Activated gamma-delta T cell treated with anti-CD3 and anti-CD28 coated beads, Interleukin-2, amount 50 U/mL, for 16 hours (primary cell): ENCODE data around the gene IGFALS.

ENCODE experiments used
- DNase-seq: peaks from one replicate; pipeline ENCODE4 v3.0.0-alpha.2; 2020; ENCODE audit warnings: low read depth

IGFALS gene

DNA sequence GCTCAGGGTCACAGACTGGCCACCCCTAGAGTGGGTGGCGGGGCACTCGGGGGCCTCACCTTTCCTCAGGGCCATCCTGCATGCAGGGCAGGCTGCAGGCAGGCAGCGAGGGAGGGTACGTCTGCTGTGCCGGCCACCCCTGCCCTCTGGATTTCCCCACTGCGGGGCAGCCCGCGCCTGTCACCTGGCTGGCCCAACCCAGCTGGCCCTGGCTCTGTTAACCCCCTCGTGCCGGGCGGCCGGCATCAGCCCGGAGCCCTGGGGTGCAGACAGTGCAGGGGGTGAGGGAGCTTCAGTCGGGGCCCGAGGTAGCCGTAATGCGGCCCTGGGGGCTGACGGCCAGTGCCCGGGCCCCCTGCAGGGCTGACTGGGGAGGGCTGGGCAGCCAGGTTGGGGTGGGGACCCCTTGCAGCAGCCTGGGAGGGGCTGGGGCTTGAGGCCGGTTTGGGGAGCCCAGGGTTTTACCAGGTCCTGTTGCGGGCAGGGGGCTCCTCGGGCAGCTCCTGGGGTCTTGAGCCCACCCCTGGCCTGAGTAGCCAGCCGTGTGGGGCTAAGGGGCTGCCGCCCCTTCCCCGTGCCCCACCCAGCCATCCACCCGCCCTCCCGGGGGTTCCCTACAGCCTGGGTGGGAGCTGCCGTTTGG lies at the start of gene IGFALS:
Gene IGFALS (minus strand): TSS at position 128 of the 643 bp plus-strand sequence. CDS start 53 bp downstream, at position 75.
- no peak for DNase-seq

DNA sequence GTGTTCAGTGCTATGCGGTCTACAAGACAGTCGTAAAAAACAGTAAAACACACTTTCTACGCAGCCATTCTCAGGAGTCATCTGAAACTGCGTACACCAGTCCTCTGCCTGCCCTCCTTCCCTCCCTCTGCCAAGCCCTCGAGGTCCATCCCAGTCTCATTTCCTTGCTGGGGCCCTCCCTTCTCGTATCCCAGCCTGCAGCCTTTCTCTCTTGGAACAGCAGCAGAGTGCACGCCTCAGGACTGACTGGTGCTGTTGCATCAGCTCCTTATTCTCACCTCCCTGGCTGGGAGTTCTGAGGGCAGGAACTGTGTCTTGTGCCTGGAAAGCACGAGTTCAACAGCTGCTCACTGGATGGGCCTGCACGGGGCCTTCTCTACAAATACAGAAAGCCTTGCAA lies 46.0 kb upstream of the IGFALS start:
- no peak for DNase-seq

DNA sequence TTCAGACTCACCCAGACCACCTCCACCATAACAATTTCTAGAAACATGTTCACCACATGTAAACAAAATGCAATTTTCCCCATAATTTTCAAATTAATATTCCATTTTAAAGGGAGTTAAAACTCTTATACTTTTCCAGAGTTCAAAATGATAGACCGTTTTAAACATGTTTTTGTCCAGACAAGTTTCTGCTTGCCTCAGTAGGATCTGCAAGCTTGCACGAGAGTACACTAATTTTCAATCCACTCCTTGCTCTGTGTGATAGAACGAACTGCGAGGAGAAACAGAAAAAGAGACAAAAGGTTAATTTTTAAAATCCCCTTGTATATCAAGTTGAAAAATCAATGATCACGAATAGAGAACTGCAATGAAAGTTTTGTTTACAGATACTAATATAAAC lies 40.6 kb upstream of the IGFALS start:
- no peak for DNase-seq

DNA sequence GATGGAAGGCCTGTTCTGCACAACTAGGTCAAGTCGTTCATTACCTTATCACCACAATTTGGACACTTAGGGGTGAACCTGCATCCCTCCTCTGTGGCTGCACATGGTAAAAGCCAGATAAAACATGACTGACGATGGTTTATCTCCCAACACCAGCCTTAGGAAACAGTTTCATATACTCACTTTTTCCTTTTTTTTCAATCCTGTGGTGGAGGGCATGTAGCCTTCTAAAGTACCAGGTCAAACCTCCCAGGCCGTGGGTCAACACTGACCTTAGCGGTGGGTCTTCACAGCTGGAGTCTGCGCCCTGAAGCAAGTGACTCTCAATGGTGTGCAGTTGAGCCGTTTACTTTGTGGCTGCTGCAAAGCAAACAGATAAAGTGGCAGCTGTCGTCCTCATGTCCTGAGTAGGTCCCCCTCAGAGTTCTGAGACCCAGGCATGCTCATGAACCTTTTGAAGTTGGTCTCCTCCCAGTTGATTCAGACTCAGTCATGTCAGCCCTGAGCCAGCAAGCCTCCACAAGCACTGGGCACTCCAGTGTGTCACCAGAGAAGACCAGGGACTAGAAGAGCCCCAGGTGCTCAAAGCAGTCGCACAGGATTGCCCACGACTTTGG lies 39.4 kb upstream of the IGFALS start:
- DNase-seq = no peak

DNA sequence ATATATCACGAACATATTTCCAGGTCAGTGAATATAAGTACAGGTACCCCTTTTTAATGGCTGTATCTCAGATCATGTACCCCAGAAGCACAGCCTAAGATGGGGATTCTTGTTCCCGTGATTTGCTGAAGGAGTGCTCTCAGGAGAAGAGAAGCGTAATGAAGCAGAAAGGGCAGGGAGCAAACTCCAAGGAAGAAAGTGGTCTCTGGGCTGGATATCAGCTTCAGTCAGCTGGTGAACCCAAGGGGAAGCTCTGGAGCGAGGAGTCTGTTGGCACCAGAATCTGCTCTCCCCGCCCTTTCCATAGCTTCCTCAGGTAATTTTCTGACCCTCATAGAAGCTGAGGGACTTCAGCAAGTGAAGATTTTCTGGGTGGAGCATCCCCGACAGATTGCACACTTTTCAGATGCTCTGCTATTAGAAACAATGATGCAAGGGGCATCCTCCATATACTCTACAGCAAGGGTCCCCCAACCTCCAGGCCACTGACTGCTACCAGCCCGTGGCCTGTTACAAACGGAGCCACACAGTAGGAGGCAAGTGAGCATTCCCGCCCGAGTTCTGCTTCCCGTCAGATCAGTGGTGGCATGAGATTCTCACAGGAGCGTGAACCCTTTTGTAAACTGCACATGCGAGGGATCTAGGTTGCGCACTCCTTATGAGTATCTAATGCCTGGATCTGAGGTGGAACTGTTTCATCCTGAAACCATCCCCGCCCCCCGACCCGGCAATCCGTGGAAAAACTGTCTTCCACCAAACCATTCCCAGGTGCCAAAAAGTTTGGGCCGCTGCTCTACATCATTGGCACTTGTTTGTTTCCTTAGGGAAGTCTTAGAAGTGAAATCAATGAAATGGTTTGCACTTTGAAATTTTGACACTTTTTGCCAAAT lies 37.9 kb upstream of the IGFALS start:
- no peak for DNase-seq

DNA sequence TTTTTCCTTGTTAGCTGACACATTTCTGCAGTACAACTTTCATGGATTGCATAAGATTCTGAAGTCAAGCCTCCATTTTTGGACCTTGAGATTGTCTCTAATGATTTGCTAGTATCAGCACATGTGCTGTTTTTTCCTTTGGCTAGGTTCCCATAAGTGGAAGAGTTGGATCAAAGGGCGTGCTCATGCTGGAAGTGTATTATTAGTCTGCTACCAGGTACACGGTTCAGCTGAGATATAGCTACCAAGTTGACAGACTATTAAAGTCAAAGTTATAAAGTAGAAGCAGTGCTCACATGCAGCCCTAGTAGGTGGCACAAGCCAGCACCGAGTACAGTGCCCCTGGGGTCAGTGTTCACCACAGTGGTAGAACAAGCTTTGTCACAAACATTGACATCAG lies 36.7 kb upstream of the IGFALS start:
- DNase-seq = no peak

DNA sequence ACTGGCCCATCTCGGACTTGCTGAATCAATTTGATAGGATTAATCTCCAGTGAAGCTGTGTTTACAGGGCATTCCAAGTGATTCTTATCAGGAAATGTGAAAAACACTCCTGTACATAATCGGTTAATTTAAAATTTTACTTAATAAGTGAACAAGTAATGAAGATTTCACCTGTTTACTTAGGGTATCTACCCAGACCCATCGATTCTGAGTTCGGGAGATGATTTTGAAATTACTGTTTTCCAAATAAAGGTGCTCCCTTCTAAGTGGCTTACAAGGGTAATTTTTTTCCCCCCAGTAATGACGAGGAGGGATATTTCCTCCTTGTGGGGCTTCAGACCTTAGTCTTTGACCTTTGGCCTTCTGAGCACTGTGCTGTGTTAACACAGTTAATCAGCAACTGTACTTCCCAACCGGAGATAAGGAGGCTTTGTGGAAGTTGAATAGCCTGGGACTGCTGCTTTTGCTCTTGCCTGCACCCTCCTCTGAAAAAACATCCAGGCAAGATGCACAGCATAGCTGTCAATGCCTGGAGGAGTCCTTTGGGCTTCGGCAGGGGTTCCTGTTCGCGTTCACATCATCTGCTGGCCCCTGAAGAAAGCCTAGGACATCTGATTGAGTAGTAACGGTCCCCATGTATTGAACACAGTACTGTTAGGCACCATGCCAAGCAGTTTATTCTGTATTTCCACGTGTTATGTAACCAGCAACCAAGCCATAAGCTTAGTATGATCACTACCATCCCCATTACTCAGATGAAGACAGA lies 35.3 kb upstream of the IGFALS start:
- DNase-seq = no peak

DNA sequence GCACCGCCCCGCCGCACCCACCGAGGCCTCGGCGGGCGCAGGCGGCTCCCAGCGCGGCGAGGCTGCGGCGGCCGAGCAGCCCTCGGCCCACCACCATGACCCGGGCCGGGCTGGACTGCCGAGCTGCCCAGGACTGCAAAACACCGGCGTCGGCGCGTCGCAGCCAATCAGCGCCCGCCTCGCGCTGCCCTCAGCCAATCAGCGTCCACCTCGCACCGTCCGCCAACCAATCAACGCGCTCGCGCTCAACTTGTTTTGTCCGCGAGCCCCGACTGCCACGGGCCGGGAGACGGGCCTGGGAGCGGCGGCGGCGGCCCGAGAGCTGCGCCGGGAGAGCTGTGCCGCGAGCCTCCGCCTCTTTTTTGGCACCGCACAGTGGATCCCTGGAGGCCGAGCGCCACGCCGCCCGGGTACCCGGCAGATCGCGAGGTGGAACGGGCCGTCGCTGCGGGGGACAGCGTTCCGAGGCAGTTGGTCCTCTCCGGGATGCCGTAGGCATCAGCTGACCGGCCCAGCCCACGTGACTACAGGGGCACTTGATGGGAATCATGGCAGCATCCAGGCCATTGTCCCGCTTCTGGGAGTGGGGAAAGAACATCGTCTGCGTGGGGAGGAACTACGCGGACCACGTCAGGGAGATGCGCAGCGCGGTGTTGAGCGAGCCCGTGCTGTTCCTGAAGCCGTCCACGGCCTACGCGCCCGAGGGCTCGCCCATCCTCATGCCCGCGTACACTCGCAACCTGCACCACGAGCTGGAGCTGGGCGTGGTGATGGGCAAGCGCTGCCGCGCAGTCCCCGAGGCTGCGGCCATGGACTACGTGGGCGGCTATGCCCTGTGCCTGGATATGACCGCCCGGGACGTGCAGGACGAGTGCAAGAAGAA lies 33.4 kb upstream of the IGFALS start, which contains the start of the genes FAHD1 and HAGH:
Gene FAHD1 (plus strand): TSS at position 516 of the 883 bp plus-strand sequence. CDS start 33 bp downstream, at position 549.
Gene HAGH (minus strand): TSS at position 135 of the 883 bp plus-strand sequence. CDS start 38 bp downstream, at position 97.
- peak; percentile 82 for DNase-seq

DNA sequence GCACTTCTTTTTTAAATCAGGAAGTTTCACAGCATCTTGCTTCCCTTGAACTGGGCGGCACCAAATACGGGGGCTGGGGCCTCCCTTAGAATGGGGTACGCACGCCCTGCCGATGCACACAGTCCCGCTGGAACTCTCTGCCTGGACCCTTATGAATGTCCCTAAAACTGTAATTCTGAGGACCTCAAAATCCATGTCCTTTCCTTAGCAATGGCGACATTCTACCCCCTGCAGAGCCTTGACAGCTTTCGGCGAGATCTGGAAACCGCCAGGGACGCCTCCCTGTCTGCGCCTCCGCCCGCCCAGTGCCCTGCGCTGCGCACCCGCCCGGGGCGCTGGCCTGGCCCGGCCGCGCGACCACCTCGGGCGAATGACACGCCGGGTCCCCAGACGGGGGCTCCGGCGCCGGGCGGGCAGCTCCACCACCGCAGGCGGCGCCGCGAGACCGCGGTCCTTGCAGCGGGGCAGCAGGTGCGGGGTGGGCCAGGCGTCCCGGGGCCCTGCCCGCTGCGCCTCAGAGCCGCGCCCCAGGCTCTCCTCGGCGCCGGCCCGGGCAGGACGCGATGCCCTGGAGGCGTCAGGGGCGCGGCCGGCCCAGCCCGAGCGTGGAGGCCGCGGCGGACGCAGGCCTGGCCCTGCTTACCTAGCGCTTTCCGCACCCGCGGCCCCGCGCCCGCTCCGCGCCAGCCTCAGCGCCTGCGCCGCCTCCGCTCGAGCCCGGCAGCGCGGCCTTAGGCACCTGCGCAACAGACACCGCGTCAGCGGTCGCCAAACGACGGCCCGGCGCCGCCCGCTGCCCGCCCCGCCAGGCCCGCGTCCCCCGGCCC lies 32.6 kb upstream of the IGFALS start:
- peak; percentile 48 for DNase-seq

DNA sequence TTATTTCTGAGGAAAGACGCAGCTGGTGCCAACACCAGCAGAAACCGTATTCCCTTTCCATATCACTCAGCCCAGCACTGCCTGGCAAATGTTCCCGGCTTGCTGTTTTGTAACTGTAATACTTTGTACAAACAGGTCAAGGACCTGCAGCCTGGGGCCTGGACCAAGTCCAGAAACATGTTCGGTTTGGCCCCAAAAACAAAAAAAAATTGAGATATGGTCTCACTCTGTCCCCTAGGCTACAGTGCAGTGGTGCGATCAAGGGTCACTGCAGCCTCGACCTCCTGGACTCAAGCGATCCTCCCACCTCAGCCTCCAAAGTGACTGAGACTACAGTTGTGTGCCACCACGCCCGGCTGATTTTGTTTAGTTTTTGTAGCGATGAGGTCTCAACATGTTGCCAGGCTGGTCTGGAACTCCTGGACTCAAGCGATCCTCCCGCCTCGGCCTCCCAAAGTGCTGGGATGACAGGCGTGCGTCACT lies 31.9 kb upstream of the IGFALS start:
- DNase-seq = no peak

DNA sequence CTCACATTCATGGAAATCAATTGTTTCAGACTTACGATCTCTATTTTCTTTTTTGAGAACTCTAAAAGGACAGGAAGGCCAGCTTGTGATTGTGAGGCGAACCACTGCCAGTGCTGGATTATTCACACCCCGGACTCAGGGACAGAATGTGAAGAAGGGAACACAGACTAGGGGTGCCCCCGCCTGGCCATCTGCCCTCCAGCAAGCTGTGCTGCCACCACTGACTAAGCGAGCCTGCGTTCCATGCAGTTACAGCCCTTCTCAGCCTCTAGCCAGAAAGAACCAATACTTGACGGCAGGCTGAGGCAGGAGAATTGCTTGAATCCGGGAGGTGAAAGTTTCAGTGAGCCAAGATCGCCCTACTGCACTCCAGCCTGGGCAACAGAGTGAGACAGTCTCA lies 30.3 kb upstream of the IGFALS start:
- no peak for DNase-seq

DNA sequence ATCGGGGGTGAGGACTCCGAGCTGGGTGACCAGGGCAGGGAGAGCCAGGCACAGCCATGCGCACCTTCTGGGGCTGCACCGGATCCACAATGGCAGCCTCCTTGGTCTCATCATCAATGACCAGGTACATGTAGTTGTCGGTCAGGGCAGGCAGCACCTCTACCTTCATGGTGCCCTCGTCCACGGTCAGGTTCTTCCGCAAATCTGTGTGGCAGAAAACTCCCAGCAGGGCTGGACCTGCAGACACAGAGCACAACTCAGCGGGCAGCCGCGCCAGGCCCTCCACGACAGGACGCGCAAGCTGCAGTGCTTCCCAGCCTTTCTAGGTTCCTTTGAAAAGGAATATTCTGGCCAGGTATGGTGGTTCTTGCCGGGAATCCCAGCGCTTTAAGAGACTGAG lies 29.3 kb upstream of the IGFALS start:
- DNase-seq = no peak

DNA sequence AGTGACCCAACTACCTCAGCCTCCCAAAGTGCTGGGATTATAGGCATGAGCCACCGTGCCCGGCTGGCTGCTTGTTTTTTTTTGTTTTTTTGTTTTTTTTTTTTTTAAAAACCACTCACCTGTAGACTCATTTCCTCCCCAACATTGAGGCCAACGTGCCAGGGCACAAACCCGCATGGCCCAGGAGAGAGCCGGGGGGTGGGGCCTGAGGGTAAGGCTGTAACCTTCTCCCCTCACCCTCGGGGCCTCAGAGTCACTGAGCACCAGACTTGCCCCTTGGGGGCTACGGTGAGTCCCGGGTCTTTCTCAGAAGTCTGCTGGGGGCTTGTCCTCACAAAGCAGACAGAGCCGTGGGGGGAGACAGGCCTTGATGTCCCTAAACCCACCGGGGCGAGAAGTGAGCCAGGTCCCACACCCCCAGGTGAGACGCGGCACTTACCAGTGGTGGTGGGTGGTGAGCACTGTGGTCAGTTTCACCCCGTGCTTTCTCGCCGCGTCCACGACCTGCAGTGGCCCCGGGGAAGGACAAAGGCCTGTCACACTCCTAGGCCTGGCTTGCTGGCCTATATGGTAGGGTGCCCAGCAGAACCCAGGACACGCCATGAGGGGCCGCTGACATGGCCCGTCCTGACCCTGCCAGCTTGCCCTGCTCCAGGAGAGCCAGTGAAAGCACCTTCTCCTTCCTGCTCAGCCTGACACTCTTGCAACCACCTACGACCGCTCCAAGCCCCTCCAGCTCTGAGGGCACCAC lies 28.5 kb upstream of the IGFALS start:
- no peak for DNase-seq

DNA sequence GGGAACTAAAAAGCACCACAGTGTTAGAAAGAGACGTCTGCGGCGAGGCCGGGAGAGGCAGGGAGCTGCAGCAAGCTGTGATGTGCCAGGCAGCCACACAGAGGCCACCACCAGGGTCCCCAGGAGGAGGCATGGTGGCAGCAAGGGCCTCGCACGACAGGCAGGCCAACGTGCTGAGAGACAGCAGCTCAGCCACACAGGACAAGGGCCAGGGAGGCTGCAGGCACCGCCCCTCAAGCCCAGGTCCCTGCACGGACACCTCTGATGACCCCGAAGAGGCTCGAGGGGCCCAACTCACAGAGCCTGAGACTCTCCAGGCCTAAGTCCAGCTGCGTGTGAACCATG lies 27.4 kb upstream of the IGFALS start:
- DNase-seq = no peak

DNA sequence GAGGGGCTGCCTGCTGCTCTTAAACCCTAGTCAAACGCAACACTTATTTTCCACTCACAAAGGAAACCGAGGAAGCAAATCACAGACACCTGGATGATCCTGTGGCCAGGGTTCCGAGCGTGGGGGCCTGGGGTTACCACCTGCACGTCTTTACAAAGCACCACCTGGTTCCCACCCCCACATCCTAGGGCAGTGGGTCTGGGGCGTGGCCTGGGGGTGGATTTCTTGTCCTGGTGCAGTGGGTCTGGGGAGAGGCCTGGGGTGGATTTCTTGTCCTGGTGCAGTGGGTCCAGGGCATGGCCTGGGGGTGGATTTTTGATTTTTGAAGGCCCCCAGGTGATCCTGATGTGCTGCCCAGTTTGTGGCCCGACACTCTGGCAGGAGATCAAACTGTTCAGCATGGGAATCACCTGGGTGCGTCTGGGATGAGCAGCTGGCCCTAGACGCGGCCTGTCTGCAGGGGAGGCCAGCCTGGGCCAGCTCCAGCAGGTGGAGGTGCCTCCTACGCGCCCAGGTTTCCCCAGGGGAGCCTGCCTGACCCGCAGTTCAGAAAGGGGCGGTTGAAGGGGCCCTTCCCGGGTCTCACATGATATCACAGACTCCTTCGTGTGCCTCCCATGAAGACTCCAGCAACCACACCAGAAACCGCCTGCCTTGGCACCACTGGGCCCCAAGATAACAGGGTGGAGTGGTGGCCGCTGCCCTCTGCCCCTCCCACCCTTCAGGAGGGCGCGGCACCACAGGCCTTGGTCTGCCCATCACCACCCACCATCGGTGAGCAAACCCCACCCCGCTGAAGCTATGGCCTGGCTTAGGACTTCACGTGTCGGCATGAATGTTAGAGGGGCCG lies 26.8 kb upstream of the IGFALS start:
- DNase-seq = no peak

DNA sequence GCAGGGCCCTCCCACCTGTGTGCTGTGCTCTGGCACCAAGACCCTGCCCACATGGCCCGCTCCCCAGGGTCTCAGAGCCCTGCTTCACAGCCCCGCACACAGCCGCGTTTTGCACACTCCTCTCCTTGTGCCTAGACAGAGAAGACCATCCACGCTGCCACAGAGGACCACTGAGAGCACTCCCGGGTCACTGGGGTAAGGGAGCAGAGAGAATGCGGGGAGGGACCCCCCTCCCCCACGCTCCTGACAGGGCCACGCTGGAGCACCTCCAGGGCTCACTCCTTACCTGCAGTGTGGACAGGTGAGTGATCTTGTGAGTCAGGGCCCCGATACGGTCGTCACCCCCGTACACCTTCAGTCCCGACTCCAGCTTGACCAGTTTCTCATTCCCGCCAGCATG lies 26.1 kb upstream of the IGFALS start:
- DNase-seq = no peak

DNA sequence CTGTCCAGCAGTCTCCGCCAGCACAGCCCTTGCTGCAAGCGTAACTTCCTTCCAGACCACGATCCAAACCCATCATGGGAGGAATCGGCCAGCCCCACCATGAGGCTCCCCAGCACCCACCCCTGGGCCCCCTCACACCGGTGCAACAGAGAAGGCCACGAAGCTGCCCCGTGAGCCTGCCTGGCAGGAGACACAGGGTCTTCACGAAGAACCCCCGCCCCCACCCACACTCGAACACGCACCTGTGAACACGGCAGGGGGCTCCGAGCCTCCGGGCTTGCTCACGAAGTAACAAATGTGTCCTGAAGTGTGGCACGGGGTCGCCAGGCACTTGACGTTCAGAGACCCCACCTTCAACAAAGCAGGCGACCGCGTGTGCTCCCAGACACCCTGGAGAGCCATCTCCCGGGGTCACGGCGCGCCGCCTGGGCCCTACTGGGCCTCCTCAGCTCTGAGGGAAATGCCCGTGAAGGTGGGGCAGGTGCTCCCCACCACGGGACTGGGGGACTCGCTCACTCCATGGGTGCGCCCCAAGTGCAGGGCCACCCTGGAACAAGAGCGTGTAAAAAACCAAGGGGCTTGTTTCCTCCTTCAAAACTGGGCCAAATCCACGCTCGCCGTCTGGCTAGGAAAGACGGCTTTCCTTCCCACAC lies 25.5 kb upstream of the IGFALS start:
- DNase-seq = no peak
